SU-DHL-6 (cell line): ENCODE measurements around the gene GIPR.

ENCODE experiments used
- EZH2phosphoT487 ChIP-seq: fragments of 200-600 bp; sonication (generic), shearing (Covaris generic); conservative IDR thresholded peaks from 2 replicates; pipeline ENCODE4 v1.6.1; 2018; ENCODE audit warnings: mild to moderate bottlenecking, antibody characterized with exemption, low read length, moderate library complexity, mixed read lengths
- TF ChIP-seq, protein P1 (sequence below): fragments of 200-600 bp; sonication (generic); IDR thresholded peaks from one replicate; pipeline ENCODE4 v1.5.1; 2017; ENCODE audit warnings: antibody characterized with exemption, mild to moderate bottlenecking, low read length, moderate library complexity; ENCODE audit not compliant: insufficient read depth, poor library complexity, severe bottlenecking

- no peak for TF ChIP-seq EZH2phosphoT487
- TF ChIP-seq, protein P1, sequence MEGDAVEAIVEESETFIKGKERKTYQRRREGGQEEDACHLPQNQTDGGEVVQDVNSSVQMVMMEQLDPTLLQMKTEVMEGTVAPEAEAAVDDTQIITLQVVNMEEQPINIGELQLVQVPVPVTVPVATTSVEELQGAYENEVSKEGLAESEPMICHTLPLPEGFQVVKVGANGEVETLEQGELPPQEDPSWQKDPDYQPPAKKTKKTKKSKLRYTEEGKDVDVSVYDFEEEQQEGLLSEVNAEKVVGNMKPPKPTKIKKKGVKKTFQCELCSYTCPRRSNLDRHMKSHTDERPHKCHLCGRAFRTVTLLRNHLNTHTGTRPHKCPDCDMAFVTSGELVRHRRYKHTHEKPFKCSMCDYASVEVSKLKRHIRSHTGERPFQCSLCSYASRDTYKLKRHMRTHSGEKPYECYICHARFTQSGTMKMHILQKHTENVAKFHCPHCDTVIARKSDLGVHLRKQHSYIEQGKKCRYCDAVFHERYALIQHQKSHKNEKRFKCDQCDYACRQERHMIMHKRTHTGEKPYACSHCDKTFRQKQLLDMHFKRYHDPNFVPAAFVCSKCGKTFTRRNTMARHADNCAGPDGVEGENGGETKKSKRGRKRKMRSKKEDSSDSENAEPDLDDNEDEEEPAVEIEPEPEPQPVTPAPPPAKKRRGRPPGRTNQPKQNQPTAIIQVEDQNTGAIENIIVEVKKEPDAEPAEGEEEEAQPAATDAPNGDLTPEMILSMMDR, result peak; percentile 93
These were observed 13.5 kb downstream of the GIPR start for GRCh38 chr19:45681391-45682015.
